Kidney (tissue), 14 donors: Measurements from ENCODE around the gene BIRC6. TPM values are rescaled to one million over a fixed set of nuclear protein-coding genes. Genes with fewer than 3 reads are reported as not detected.

ENCODE experiments used
- DNase-seq, 5 donors: peaks; one replicate each; pipeline ENCODE4 v3.0.0-alpha.2; 2013 to 2020
- FAIRE-seq: peaks from 2 replicates; lab custom pipeline; 2012; peaks lifted over from hg19 to GRCh38; lab: Jason Lieb, UNC
- H3K27ac ChIP-seq, 2 donors: one replicate each; pipeline ENCODE4 v1.7.0; 2013; ENCODE audit warnings: low read depth in 2 of 2, low read length in 2 of 2, inconsistent platforms in 1 of 2
- H3K27me3 ChIP-seq: one replicate; pipeline ENCODE4 v1.7.1; 2013; ENCODE audit warnings: low read length, inconsistent platforms; ENCODE audit not compliant: control insufficient read depth, insufficient read depth
- H3K36me3 ChIP-seq, 3 donors: one replicate each; pipeline versions ENCODE4 v1.7.0 to v1.7.1; 2013; ENCODE audit warnings: low read length in 3 of 3, control low read depth in 1 of 3, inconsistent platforms in 1 of 3; ENCODE audit not compliant: insufficient read depth in 3 of 3, control insufficient read depth in 2 of 3
- H3K4me1 ChIP-seq, 3 donors: one replicate each; pipeline versions ENCODE4 v1.7.0 to v1.7.1; 2013; ENCODE audit warnings: low read length in 3 of 3, inconsistent platforms in 1 of 3, low read depth in 1 of 3; ENCODE audit not compliant: control insufficient read depth in 2 of 3, insufficient read depth in 2 of 3
- H3K4me3 ChIP-seq, 3 donors: one replicate each; pipeline versions ENCODE4 v1.7.0 to v1.8.1; 2013; ENCODE audit warnings: low read length in 3 of 3, control low read depth in 1 of 3, inconsistent platforms in 1 of 3
- H3K9ac ChIP-seq, 3 donors: one replicate each; pipeline versions ENCODE4 v1.7.0 to v1.7.1; 2013; ENCODE audit warnings: low read length in 3 of 3, control low read depth in 1 of 3, inconsistent platforms in 1 of 3
- H3K9me3 ChIP-seq, 3 donors: one replicate each; pipeline versions ENCODE4 v1.7.0 to v1.7.1; 2013; ENCODE audit warnings: low read length in 3 of 3, control low read depth in 1 of 3, inconsistent platforms in 1 of 3; ENCODE audit not compliant: control insufficient read depth in 2 of 3, insufficient read depth in 1 of 3
- CTCF ChIP-seq: IDR thresholded peaks from 3 replicates; pipeline ENCODE4 v1.5.1; 2012; ENCODE audit warnings: mild to moderate bottlenecking, moderate library complexity, borderline replicate concordance; ENCODE audit not compliant: insufficient read depth; ENCODE audit errors: extremely low read depth
- intact Hi-C: fragments of 100-400 bp; cut with DNase I; formaldehyde crosslinking; loops from one replicate; pipeline ENCODE4 v1.11.1; 2022
- polyA plus RNA-seq: library from polyadenylated mRNA; stranded (reverse); fragments of 350-450 nt; fragmentation: Illumina TruSeq; extraction: RNeasy Lipid Tissue Mini Kit (QIAGEN cat#74804); gene quantifications from one replicate; pipeline ENCODE4 v1.2.3, GENCODE V29; 2014; ENCODE audit warnings: low read depth, low replicate concordance; ENCODE audit not compliant: insufficient read depth
- total RNA-seq: library from RNA; stranded (reverse); fragmentation: NEBNext Ultra II Directional; extraction: Animal tissue kit (Norgen Biotek cat#: 25700); gene quantifications from one replicate; pipeline ENCODE4 v1.2.1, GENCODE V29; 2021
- donor health status: control.
- donor health status: control.
- donor health status: control.
- donor health status: control.
- donor health status: control.
- donor health status: DM: yes; HTN: yes; CAD: no.
- donor health status: Normal renal cell carcinoma (clear cell type).

Gene BIRC6
- total and polyA plus RNA-seq, 2 donors from 2014 or later, result 12.8 to 113 TPM

- Histone ChIP-seq H3K9ac (no peak overlapping the region), H3K27me3 (no peaks in the 10 kb centered on the region), H3K36me3 (peaks cover 0 to 4% (median 0%) of the 10 kb centered on the region in 3 donors), H3K4me1 (no peaks in the 10 kb centered on the region), H3K9me3 (no peaks in the 10 kb centered on the region), H3K27ac (no peak overlapping the region), H3K4me3 (no peak overlapping the region)
- DNase-seq (no peak), FAIRE-seq (peak; percentile 49)
- no peak for TF ChIP-seq CTCF
- intact Hi-C loops, result no loop called here
These were observed 237.8 kb downstream of the BIRC6 start for GRCh38 chr2:32594573-32594972.

DNA sequence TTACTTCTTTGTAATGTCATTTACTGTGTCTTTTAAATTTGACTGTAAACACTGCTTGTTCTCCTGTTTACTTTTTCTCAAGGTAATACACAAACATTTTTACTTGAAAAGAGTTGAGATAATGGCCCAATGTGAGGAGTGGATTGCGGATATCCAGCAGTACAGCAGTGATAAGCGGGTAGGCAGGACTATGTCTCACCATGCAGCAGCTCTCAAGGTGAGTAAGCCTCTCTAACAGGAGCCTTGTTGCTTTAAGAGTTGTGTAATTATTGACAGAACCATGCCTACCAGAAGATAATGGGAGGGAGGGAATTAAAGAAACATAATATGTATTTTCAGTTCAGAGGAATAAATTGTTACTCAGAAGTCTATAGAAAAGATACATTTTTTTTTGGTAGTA is 254.5 kb downstream of the BIRC6 start:
- Histone ChIP-seq H3K27me3 (no peaks in the 10 kb centered on the region), H3K36me3 (peaks cover 0 to 29% (median 5%) of the 10 kb centered on the region in 3 donors), H3K9me3 (no peaks in the 10 kb centered on the region), H3K27ac (no peak overlapping the region), H3K4me3 (no peak overlapping the region), H3K4me1 (no peaks in the 10 kb centered on the region), H3K9ac (no peak overlapping the region)
- no peak for DNase-seq
- TF ChIP-seq CTCF, result no peak
- intact Hi-C loops, result no loop called here
- FAIRE-seq, result no peak

GRCh38 chr2:32611771-32612170 is 254.9 kb downstream of the BIRC6 start:
- H3K36me3 ChIP-seq, result peaks cover 0 to 29% (median 7%) of the 10 kb centered on the region in 3 donors
- no peak overlapping the region for H3K4me3 ChIP-seq
- no peak for TF ChIP-seq CTCF
- intact Hi-C loops, result no loop called here
- DNase-seq, result no peak
- H3K27ac ChIP-seq, result no peak overlapping the region
- no peaks in the 10 kb centered on the region for H3K27me3 ChIP-seq
- FAIRE-seq, result no peak
- H3K9ac ChIP-seq, result no peak overlapping the region
- no peaks in the 10 kb centered on the region for H3K4me1 ChIP-seq
- H3K9me3 ChIP-seq, result no peaks in the 10 kb centered on the region

DNA sequence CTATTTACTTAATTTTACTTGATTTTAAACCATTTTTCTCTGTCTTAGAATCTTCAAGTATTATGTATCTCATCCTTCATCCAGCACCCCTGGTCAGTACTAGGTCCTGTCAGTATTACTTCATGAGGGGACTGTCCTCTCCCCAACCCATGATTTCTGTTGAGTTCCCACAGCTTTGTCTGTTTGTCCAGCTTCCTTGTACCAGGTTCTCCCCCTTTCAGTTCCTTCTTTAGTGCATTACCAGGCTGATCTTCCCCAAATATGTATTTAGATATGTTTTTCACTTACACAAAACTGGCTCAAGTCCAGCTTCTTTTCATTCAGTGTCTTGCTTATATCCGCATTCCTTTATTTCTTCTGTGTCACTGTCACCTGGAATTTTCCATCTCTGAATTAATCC is 257.3 kb downstream of the BIRC6 start:
- H3K27ac ChIP-seq, result no peak overlapping the region
- no peak for FAIRE-seq
- no peak overlapping the region for H3K9ac ChIP-seq
- intact Hi-C loops, result no loop called here
- peaks cover 0 to 31% (median 12%) of the 10 kb centered on the region in 3 donors for H3K36me3 ChIP-seq
- TF ChIP-seq CTCF, result no peak
- H3K4me1 ChIP-seq, result no peaks in the 10 kb centered on the region
- no peaks in the 10 kb centered on the region for H3K9me3 ChIP-seq
- H3K4me3 ChIP-seq, result no peak overlapping the region
- H3K27me3 ChIP-seq, result no peaks in the 10 kb centered on the region
- no peak for DNase-seq
